Hematopoietic multipotent progenitor cell treated with erythropoietin and hydrocortisone succinate and interleukin-3 and kit ligand, for 15 days (in vitro differentiated cells): ENCODE measurements around the gene CCSER2.
A peak's percentile ranks its signal among the peaks of the same experiment; 100 is the strongest.
"Not testable (repeated sequence)": the region's sequence is repeated elsewhere in the genome, so short reads cannot be mapped to it uniquely, and the experiment has no call there.

Experiments used
- DNase-seq: peaks from one replicate; pipeline ENCODE4 v3.0.0-alpha.2; 2015; ENCODE audit warnings: low spot score

Gene CCSER2

DNA sequence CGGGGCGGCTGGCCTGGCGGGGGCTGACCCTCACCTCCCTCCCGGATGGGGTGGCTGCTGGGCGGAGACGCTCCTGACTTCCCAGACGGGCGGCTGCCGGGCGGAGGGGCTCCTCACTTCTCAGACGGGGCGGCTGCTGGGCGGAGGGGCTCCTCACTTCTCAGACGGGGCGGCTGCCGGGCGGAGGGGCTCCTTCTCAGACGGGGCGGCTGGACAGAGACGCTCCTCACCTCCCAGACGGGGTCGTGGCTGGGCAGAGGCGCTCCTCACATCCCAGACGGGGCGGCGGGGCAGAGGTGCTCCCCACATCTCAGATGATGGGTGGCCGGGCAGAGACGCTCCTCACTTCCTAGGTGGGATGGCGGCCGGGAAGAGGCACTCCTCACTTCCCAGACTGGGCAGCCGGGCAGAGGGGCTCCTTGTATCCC lies 19.2 kb downstream of the CCSER2 start:
- DNase-seq = not testable (repeated sequence)

DNA sequence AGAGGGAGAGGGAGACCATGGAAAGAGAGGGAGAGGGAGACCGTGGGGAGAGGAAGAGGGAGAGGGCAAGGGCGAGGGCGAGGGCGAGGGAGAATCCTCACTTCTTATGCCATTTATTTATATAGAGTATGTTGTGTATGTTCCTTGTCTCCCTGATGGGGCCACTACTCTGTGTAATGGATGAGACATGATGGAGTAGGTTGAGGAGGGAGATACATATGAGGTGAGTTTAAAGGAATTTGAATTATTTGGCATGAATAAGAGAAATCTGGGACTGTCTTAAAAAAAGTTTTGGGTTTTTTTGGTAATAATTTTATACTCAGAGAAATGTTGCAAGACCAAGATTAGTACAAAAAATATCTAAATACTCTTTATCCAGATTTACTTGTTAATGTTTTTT lies 20.1 kb downstream of the CCSER2 start:
- no peak for DNase-seq

DNA sequence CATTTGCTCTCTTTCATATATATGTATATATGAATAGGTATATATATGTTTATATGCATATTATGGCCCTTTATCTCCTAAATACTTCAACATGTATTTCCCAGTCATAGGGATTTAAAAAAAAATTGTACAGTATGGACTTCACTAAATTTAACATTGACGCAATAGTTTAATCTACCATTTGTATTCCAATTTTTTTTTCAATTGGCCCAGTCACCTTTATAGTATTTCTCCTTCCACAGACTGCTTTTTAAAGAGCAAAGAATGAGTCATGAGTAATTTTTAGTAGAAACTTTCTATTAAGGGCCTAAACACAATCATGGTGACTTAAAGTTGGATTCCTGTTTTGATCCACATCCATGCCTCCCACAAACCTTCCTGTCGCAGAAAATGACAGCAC lies 20.5 kb downstream of the CCSER2 start:
- no peak for DNase-seq

DNA sequence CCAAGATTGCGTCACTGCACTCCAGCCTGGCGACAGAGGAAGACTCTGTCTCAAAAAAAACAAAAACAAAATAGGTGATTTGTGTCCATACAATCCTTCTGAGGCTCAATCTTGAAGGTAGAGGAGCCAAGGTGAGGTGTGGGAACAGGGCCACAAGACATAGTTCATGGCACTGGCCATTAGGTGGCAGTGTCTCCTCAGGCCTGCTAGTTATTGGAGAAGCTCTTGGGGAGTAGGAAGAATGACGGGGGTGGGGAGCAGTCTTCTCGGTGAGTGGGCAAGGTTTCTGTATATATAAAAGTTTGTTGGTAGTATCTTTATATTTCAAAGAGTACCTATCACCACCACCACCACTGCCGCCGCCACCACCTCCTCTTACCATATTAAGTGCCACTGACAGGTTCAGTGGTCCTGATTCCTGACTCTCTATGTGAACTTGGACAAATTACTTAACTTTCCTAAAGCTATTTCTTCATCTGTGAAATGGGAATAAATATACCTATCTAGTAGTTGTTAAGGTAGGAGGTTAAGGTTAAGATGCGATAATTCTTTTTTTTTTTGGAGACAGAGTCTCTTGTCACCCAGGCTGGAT lies 24.0 kb downstream of the CCSER2 start:
- DNase-seq = peak; percentile 58

DNA sequence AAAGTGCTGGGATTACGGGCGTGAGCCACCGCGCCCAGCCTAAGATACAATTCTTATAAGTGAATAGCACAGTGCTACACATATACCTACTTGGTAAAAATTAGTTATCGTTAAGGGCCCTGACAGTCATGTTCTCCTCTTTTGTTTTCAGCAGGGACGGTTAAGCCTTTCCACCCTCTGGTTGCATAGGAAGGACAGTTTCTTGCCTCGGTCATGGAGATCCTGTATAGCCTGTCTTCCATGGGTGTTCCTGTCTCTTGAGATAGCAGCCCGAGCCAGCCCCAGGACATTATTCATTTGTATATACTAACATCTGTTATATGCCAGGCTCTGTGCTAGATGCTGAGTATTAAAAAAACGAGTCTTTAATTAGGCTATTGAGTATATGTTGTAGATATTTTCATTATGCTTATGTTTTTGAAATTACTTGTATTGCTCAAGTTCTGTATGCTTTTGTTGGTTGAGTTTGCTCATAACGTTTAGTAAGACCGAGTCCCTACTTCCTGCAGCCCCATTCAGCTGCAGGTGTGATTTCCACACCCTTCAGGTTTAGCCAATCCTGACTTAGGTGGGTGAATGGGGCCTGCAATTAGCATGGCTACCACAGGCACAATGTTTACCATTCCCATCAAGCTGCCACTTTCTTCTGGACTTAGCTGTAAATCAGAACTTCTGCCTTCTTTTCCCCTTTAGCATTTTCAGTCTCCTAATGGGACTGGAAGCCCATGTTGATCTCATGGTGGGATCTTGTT lies 24.8 kb downstream of the CCSER2 start:
- no peak for DNase-seq

DNA sequence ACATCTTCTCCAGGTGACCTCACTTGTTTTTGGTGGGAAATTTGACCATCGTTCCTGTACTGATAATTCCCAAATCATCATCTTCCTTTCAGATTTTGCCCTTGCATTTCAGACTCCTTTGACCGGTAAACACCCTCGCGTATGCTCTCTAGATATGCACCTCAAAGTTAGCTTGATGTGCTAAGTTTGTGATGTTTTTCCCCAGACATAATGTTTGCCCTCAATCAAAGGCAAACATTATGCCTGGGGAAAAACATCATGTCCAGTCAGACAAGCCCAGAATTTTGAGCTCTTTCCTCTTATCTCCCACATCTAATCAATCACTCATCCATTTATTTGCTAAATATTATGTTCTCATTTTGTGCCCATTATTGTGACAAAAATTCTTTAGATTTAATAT lies 26.2 kb downstream of the CCSER2 start:
- no peak for DNase-seq

DNA sequence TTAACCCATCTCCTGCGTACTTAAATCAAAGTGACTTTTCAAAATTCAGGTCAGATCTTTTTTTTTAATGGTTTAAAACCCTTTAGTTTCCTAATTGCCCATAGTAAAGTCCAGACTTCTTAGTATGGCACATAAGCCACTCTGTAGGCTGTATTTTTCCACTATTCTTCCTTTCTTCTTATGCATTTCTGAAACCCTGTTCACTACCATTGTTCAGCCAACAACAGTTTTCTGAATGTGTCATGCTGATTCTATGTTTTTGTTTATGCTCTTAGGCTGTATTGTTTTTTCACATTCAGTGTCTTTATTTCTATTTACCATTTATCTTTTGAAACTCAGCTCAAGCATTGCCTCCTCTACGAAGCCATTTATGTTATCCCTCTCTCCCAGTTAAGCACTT lies 26.7 kb downstream of the CCSER2 start:
- DNase-seq = no peak

DNA sequence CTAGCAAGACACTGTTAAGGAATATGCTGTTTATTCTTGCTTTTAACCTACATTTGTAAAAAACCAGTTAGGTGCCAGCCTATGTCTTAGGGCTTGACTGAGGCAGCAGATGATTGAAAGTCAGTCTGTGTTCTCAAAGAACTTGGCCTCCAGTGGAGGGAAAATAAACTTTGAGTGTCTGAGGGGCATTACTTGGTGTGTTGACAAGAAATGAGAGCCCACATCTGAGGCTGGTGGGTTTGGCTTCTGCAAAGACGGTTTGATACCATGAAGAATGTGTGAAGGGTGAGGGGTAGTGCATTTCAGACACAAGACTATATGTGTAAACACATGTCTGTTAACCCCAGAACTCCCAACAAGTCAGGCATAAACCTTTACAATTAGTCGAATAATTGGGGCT lies 28.5 kb downstream of the CCSER2 start:
- no peak for DNase-seq

DNA sequence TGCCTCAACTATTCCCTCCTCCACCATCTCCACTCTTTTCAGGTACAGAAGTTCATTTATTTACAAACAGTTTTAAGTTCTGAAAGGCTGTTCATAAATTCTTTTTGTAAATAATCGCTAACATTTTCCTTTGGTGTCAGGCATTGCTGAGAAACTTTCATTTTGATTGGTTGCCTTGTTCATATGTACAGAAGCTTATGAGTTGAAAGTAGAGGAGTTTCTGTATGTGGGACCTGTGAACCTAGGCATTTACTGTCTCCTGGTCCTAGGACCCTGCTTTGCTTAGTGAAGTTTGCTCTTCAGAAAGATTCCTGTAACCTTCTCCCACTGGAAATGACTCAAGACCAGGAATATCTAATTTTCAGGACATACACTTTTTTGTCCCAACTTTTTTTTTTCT lies 30.4 kb downstream of the CCSER2 start:
- no peak for DNase-seq

DNA sequence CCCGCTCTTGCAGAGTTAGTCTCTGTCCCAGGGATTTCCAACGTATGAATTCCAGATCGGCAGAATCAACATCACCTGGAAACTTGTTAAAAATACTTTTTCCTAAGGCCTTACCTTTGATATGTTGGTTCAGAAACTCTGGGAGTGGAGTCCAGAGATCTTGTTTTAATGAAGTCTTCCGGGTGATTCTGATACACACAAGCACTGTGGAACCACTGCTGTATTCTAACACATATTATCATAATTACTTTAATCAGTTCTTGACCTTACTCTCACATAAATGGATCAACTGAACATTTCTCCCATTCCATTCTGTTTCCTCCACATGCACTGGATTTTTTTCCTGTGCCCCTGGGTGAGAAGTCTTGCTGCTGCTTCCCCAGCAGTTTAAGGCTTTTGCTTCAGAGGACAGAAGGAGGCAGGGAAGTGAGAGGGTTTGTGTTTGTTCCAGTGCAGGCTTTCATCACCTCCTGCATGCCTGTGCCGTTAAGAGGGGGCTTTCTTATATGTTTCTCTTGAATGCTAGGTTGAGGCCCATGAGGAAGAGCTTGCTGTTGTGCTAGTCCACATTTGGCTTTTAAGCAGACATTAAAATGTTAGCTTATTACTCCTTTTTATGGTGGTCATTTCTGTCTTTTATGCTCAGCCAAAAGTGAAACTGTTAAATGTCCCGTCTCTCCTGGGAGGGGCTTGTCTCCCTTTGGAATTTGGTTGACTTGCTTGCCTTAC lies 32.4 kb downstream of the CCSER2 start:
- DNase-seq = no peak

DNA sequence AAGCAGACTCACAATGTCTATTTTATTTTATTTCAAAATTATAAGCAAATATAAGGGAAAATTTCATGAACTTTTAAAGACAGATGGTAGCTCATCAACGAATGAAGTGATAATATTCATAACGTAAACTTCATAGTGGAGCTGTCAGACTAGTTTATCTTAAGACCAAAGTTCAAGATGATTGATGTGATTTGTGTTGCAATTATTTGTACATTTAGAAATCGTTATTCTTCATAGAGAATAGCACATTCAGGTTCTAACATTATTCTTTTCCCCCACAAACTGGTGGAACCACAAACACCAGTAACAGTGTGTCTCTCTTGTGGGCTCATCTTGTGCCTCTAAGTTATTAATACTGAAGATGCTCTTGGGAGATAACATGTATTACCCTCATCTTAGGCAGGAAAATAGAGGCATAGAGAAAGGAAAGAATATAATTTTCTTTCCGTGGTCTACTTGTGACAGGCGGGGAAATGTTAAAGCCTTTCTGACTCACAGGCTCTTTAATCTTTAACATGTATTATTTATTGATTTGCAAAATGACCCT lies 37.0 kb downstream of the CCSER2 start:
- no peak for DNase-seq

DNA sequence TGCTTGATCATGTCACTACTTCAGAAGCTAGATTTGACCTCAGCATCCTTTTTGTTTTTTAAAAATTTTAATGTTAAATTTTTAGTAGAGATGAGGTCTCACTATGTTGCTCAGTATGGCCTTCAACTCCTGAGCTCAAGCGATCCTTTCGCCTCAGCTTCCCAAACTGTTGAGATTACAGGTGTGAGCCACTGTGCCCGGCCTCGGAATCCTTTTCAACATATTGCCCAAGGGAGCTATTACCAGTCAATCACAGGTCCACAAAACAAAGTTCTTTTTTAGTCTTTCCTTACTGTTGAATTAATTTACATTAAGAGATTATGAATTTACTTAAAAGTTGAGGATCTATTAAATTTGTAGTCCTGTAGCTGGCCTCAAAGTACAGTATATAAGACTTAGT lies 37.7 kb downstream of the CCSER2 start:
- DNase-seq = no peak

DNA sequence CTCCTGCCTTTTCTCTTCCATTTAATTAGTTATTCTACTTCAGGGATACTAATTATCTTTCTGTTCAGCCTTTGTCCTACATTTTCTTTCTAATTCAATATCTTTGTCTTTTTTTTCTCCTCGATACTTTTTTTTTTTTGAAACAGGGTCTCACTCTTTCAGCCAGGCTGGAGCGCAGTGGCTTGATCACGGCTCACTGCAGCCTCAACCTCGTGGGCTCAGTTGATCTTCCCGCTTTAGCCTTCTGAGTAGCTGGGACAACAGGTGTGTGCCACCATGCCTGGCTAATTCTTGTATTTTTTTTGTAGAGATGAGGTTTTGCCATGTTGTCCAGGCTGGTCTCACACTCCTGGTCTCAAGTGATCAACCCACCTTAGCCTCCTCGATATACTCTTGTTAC lies 38.9 kb downstream of the CCSER2 start:
- DNase-seq = no peak

DNA sequence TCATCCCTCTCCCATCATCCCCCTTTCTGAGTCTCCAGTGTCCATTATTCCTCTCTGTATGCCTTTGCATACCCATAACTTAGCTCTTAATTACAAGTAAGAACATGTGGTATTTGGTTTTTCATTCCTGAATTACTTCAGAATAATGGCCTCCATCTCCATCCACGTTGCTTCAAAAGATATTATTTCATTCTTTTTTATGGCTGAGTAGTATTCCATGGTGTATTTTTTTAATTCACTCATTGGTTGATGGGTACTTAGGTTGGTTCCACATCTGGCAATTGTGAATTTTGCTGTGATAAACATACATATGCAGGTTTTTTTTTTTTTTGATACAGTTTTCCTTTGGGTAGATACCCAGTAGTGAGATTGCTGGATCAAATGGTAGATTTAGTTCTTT lies 40.4 kb downstream of the CCSER2 start:
- DNase-seq = no peak

DNA sequence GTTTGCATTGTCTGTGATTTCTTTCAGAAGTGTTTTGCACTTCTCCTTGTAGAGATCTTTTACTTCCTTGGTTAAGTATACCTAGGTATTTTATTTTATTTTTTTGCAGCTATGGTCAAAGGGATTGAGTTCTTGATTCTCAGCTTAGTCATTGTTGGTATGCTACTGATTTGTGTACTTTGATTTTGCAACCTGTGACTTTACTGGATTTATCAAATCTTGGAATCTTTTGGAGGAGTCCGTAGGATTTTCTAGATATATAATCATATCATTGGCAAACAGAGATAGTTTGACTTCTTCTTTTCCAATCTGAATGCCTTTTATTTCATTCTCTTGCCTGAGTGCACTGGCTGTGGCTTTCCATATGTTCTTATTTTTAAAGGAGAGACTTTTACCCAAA lies 41.9 kb downstream of the CCSER2 start:
- no peak for DNase-seq

DNA sequence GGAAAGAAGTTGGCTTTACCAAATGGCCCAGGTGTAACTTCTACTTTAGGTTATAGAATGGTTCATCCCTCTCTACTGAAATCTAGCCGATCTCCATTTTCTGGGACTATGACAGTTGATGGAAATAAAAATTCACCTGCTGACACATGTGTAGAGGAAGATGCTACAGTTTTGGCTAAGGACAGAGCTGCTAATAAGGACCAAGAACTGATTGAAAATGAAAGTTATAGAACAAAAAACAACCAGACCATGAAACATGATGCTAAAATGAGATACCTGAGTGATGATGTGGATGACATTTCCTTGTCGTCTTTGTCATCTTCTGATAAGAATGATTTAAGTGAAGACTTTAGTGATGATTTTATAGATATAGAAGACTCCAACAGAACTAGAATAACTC lies 43.6 kb downstream of the CCSER2 start:
- DNase-seq = no peak

DNA sequence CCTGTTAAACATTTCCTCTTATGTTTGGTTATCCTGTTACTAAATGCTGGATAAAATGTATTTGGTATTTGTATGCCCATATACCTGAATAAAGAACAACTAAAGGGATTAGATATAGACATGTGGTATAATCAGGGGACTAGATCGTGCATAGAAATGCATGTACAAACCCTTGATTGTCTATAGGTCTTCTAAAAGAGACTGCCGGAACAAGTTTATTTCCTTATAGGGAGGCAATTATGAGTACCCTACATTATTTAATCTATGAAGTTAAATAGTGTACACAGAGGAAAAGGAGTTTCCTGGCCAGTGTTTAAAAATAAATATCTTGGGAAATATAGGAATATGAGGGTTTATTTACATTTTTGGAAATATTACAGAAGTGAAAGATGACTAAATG lies 44.6 kb downstream of the CCSER2 start:
- no peak for DNase-seq

DNA sequence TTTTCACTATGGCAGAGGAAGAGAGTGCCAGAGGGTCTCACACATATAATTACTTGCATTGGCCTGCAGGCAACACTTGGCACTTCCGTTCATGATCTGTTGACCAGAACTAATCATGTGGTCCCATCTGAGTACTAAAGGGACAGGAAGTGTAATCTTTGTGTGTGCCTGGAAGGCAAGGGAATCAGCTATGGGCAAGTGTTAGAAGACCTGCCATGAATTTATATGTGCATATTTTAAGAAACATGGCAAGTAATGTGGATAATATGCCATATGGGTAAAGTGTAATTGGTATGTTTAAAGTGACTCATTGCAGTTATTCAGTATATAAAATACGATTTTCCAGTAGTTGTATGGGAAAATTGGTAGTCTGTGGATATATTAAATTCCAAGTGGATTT lies 46.1 kb downstream of the CCSER2 start:
- DNase-seq = no peak

DNA sequence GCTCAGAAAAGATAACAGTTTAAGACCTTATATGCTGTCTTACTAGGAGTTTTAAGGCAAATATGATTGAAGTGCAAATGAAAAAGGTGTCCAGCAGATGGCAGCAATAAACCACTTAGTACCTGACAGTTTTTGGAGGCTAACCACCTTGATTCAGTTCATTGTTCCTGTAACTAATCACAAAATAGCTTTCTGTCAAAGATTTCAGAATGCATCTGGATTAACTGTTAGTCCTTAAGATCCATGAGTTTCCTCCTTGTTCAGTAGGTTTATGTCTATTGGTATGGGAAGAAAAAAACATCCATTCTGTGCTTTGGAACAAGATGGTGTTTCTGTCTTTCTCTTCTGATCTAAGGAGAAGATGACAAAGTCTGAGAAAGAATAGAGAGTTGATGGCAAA lies 46.6 kb downstream of the CCSER2 start:
- peak; percentile 48 for DNase-seq

DNA sequence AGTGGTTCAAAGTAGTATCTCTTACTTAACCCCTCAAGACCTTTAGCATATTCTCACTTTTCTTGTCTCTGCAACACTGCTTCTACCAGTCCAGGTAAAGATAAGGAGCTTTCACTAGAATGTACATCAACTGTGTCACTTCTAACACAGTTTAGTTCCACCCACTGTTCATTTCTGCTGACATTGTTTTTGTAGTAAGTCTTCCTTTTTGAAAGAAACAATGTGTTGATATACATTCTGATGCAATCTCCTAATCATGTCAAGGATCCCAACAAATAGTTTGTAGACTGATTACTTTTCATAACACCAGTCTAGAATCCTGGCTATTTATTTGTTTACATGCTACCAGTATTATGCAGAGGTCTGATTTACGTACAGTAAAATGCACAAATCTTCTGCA lies 47.5 kb downstream of the CCSER2 start:
- DNase-seq = no peak

DNA sequence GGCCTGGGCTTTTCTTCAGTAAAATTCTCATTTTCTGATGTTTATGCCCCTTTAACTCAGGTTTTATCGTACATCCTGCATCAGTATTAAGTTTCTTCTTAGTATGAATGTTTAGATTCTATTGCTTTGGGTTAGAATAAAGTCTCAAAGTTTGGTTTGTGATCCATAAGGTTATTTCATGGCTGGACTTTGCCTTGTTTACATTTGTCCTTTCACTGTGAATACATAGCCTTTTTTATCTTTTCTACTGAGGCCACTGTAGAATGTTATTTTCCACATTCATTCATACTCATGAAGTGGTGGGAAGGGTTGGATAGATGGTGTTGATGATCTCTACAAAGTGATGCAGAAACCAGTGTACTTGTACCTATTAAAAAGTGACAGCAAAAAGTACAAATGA lies 59.8 kb downstream of the CCSER2 start:
- no peak for DNase-seq

DNA sequence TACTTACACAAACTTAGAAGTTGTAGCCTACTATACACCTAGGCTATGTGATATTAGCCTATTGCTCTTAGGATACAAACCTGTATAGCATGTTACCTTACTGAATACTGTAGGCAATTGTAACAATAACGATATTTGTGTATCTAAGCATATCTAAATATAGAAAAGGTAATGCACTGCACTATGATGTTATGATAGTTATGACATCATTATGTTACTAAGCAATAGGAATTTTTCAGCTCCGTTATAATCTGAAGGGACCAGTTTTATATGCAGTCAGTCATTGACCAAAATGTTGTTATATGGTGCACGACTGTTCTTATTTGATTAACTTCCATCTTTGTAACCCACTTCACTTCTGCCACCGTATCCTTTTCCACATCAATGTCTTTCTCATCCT lies 62.0 kb downstream of the CCSER2 start:
- no peak for DNase-seq

DNA sequence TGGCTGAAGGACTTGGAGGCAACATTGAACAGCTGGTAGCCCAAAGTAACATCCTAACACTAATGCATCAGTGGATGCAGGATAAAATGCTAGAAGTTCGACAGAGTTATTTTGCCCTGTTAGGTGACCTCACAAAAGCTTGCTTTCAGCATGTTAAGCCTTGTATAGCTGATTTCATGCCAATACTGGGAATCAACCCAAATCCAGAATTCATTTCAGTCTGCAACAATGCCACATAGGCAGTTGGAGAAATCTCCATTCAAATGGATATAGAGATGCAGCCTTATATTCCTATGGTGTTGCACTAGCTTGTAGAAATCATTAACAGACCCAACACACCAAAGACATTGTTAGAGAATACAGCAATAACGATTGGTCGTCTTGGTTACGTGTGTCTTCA lies 62.9 kb downstream of the CCSER2 start:
- no peak for DNase-seq
